GM23338 (cell line): ENCODE results near the gene AFAP1L2. TPM values are rescaled to one million over a fixed set of nuclear protein-coding genes. Genes with fewer than 3 reads are reported as not detected.

ENCODE experiments used
- ATAC-seq: fragments of 200-7000 bp; cut with Tn5 transposase; 3 replicates; pipeline ENCODE4 v1.9.1; 2020
- DNase-seq: peaks from one replicate; pipeline ENCODE4 v3.0.0-alpha.2; 2015; ENCODE audit warnings: low spot score
- H2AFZ ChIP-seq: fragments of 200-600 bp; sonication (generic); 2 replicates; pipeline ENCODE4 v1.8.0; 2016; ENCODE audit warnings: antibody characterized with exemption, mild to moderate bottlenecking, moderate library complexity
- H3F3A ChIP-seq: fragments of 200-600 bp; sonication (generic); replicated peaks from 2 replicates; pipeline ENCODE4 v1.8.0; 2017; ENCODE audit warnings: antibody characterized with exemption, mixed run types, low read depth
- H3K27ac ChIP-seq: fragments of 200-600 bp; sonication (generic); 2 replicates; pipeline ENCODE4 v1.6.1; 2016; ENCODE audit warnings: low read depth
- H3K27me3 ChIP-seq: fragments of 200-600 bp; sonication (generic); 2 replicates; pipeline ENCODE4 v1.8.0; 2016; ENCODE audit warnings: mild to moderate bottlenecking, mixed run types, moderate library complexity; ENCODE audit not compliant: insufficient read depth
- H3K36me3 ChIP-seq: fragments of 200-600 bp; sonication (generic); 2 replicates; pipeline ENCODE4 v1.8.0; 2016; ENCODE audit warnings: mild to moderate bottlenecking; ENCODE audit not compliant: insufficient read depth
- H3K4me1 ChIP-seq: fragments of 200-600 bp; sonication (generic); 2 replicates; pipeline ENCODE4 v1.8.0; 2016; ENCODE audit warnings: mild to moderate bottlenecking, moderate library complexity; ENCODE audit not compliant: insufficient read depth
- H3K4me2 ChIP-seq: fragments of 200-600 bp; sonication (generic); 2 replicates; pipeline ENCODE4 v1.7.1; 2017; ENCODE audit warnings: mixed run types
- H3K4me3 ChIP-seq: fragments of 200-600 bp; sonication (generic); 2 replicates; pipeline ENCODE4 v1.6.1; 2016; ENCODE audit warnings: mixed run types
- H3K79me2 ChIP-seq: fragments of 200-600 bp; sonication (generic); replicated peaks from 2 replicates; pipeline ENCODE4 v1.8.0; 2017; ENCODE audit warnings: mild to moderate bottlenecking; ENCODE audit not compliant: insufficient read depth
- H3K9me2 ChIP-seq: fragments of 200-600 bp; sonication (generic); 2 replicates; pipeline ENCODE4 v1.8.0; 2017; ENCODE audit not compliant: insufficient read depth
- H4K20me1 ChIP-seq: fragments of 200-600 bp; sonication (generic); replicated peaks from 2 replicates; pipeline ENCODE4 v1.8.0; 2017; ENCODE audit warnings: mild to moderate bottlenecking; ENCODE audit not compliant: insufficient read depth
- H3K27ac Mint-ChIP-seq: 2 replicates; pipeline ENCODE4 v1.8.0; 2020; ENCODE audit warnings: inconsistent platforms, mild to moderate bottlenecking, moderate library complexity, mixed read lengths
- H3K27me3 Mint-ChIP-seq: 3 replicates; pipeline ENCODE4 v1.8.0; 2022; ENCODE audit warnings: low read depth, mild to moderate bottlenecking, moderate library complexity, mixed read lengths, inconsistent platforms; ENCODE audit not compliant: insufficient read depth, poor library complexity
- H3K36me3 Mint-ChIP-seq: 3 replicates; pipeline ENCODE4 v1.8.0; 2021; ENCODE audit warnings: low read depth, mild to moderate bottlenecking, inconsistent platforms, moderate library complexity, mixed read lengths
- H3K4me1 Mint-ChIP-seq: 3 replicates; pipeline ENCODE4 v1.8.0; 2020; ENCODE audit warnings: mild to moderate bottlenecking, inconsistent platforms, mixed read lengths
- H3K4me3 Mint-ChIP-seq: 3 replicates; pipeline ENCODE4 v1.8.0; 2021; ENCODE audit warnings: moderate library complexity, mild to moderate bottlenecking, inconsistent platforms, mixed read lengths
- H3K9me3 Mint-ChIP-seq: 3 replicates; pipeline ENCODE4 v1.8.0; 2020; ENCODE audit warnings: moderate library complexity, mild to moderate bottlenecking, inconsistent platforms, mixed read lengths
- NANOG ChIP-seq: IDR thresholded peaks from 2 replicates; pipeline ENCODE4 v1.6.1; 2016; ENCODE audit warnings: antibody characterized with exemption, borderline replicate concordance
- POLR2AphosphoS5 ChIP-seq: IDR thresholded peaks from 2 replicates; pipeline ENCODE4 v1.6.1; 2016; ENCODE audit warnings: antibody characterized with exemption, low read depth
- STAT1 ChIP-seq: IDR thresholded peaks from one replicate; pipeline ENCODE4 v1.6.1; 2016; ENCODE audit warnings: antibody characterized with exemption; ENCODE audit not compliant: unreplicated experiment
- ZNF114 ChIP-seq: fragments of 250-450 bp; sonication (Bioruptor Pico); IDR thresholded peaks from 2 replicates; pipeline ENCODE4 v1.5.0; 2020; ENCODE audit warnings: mild to moderate bottlenecking, moderate library complexity
- ZNF331 ChIP-seq: fragments of 250-450 bp; sonication (Bioruptor Pico); IDR thresholded peaks from 2 replicates; pipeline ENCODE4 v1.5.0; 2020; ENCODE audit warnings: low read depth, mild to moderate bottlenecking, moderate library complexity
- polyA plus RNA-seq: library from polyadenylated mRNA; unstranded; fragments of >200 nt; fragmentation: Nextera tagmentation; extraction: Ambion mirVana; gene quantifications from 2 replicates; pipeline ENCODE4 v1.2.1, GENCODE V29; 2016
- total RNA-seq: library from RNA; depleted of rRNA; stranded (reverse); fragments of >200 nt; shearing (Covaris generic); gene quantifications from 2 replicates; pipeline ENCODE4 v1.2.3, GENCODE V29; 2014
- TF ChIP-seq, protein P1 (sequence below): fragments of 250-450 bp; sonication (Bioruptor Pico); IDR thresholded peaks from 2 replicates; pipeline ENCODE4 v1.5.0; 2020; ENCODE audit warnings: mild to moderate bottlenecking, moderate library complexity
- TF ChIP-seq, protein P2 (sequence below), 2 experiments: fragments of 200-600 bp in 1 of 2; sonication (generic) in 1 of 2; conservative IDR thresholded peaks; 2 replicates each; pipeline versions ENCODE4 v1.5.1 to v1.6.1; 2016 to 2017; ENCODE audit warnings: antibody characterized with exemption in 2 of 2, low read depth in 2 of 2, mild to moderate bottlenecking in 2 of 2, moderate library complexity in 1 of 2
- TF ChIP-seq, protein P3 (sequence below): IDR thresholded peaks from 2 replicates; pipeline ENCODE4 v1.6.1; 2016; ENCODE audit warnings: antibody characterized with exemption

AFAP1L2 gene
- total and polyA plus RNA-seq, 2 experiments from 2014 or later = 2.3 to 6.5 TPM

DNA sequence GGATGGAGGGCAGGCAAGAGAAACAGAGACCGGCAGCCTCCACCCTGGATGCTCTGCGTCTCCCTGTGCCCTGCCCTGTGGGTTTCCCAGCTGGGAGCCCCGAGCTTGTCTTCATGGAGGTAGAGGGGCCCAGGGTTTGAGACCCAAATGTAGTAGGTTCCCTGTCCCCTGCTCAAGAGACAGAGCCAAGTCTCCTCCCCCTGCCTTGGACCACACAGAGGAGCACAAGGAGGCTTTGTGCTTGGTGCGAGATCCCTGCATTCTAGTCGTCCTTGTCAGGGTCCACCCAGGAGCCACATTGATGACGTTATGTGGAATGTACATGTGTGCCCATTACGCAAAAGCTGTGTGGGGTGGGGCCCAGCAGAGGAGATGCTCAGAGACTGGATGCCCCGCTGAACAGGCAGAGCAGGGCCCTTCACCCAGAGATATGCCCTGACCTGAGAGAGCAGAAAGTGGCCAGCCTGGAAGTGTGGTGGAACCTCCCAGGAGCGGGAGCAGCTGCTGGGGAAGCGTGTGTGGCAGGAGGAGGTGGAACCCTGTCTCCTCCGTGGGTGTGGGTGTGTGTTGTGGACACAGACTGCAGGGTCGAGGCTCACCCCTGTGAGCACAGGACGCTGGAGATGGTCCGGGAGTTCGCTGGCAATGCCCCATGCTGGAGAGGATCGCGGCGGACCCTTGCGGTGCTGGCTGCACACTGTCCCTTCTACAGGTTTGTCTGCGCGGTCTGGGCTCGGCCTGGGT is 126.0 kb downstream of the AFAP1L2 start:
- H3K4me3 Mint-ChIP-seq = no peak overlapping the region
- H3K27ac Mint-ChIP-seq = no peak overlapping the region
- Histone ChIP-seq H3K79me2 (no peaks in the 10 kb centered on the region), H2AFZ (no peak overlapping the region), H3F3A (no peaks in the 10 kb centered on the region), H3K36me3 (no peaks in the 10 kb centered on the region), H3K4me2 (no peak overlapping the region), H4K20me1 (no peaks in the 10 kb centered on the region), H3K4me3 (no peak overlapping the region), H3K27ac (no peak overlapping the region), H3K27me3 (no peaks in the 10 kb centered on the region), H3K9me2 (no peaks in the 10 kb centered on the region), H3K4me1 (no peaks in the 10 kb centered on the region)
- DNase-seq (no peak), ATAC-seq (no peak)
- H3K36me3 Mint-ChIP-seq = no peaks in the 10 kb centered on the region
- TF ChIP-seq POLR2AphosphoS5 = no peak
- TF ChIP-seq, protein P1, sequence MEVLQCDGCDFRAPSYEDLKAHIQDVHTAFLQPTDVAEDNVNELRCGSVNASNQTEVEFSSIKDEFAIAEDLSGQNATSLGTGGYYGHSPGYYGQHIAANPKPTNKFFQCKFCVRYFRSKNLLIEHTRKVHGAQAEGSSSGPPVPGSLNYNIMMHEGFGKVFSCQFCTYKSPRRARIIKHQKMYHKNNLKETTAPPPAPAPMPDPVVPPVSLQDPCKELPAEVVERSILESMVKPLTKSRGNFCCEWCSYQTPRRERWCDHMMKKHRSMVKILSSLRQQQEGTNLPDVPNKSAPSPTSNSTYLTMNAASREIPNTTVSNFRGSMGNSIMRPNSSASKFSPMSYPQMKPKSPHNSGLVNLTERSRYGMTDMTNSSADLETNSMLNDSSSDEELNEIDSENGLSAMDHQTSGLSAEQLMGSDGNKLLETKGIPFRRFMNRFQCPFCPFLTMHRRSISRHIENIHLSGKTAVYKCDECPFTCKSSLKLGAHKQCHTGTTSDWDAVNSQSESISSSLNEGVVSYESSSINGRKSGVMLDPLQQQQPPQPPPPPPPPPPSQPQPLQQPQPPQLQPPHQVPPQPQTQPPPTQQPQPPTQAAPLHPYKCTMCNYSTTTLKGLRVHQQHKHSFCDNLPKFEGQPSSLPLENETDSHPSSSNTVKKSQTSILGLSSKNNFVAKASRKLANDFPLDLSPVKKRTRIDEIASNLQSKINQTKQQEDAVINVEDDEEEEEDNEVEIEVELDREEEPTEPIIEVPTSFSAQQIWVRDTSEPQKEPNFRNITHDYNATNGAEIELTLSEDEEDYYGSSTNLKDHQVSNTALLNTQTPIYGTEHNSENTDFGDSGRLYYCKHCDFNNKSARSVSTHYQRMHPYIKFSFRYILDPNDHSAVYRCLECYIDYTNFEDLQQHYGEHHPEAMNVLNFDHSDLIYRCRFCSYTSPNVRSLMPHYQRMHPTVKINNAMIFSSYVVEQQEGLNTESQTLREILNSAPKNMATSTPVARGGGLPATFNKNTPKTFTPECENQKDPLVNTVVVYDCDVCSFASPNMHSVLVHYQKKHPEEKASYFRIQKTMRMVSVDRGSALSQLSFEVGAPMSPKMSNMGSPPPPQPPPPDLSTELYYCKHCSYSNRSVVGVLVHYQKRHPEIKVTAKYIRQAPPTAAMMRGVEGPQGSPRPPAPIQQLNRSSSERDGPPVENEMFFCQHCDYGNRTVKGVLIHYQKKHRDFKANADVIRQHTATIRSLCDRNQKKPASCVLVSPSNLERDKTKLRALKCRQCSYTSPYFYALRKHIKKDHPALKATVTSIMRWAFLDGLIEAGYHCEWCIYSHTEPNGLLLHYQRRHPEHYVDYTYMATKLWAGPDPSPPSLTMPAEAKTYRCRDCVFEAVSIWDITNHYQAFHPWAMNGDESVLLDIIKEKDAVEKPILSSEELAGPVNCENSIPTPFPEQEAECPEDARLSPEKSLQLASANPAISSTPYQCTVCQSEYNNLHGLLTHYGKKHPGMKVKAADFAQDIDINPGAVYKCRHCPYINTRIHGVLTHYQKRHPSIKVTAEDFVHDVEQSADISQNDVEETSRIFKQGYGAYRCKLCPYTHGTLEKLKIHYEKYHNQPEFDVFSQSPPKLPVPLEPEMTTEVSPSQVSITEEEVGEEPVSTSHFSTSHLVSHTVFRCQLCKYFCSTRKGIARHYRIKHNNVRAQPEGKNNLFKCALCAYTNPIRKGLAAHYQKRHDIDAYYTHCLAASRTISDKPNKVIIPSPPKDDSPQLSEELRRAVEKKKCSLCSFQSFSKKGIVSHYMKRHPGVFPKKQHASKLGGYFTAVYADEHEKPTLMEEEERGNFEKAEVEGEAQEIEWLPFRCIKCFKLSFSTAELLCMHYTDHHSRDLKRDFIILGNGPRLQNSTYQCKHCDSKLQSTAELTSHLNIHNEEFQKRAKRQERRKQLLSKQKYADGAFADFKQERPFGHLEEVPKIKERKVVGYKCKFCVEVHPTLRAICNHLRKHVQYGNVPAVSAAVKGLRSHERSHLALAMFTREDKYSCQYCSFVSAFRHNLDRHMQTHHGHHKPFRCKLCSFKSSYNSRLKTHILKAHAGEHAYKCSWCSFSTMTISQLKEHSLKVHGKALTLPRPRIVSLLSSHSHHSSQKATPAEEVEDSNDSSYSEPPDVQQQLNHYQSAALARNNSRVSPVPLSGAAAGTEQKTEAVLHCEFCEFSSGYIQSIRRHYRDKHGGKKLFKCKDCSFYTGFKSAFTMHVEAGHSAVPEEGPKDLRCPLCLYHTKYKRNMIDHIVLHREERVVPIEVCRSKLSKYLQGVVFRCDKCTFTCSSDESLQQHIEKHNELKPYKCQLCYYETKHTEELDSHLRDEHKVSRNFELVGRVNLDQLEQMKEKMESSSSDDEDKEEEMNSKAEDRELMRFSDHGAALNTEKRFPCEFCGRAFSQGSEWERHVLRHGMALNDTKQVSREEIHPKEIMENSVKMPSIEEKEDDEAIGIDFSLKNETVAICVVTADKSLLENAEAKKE (CRISPR knock-in tag) = no peak
- no peak for TF ChIP-seq NANOG
- TF ChIP-seq, protein P2, sequence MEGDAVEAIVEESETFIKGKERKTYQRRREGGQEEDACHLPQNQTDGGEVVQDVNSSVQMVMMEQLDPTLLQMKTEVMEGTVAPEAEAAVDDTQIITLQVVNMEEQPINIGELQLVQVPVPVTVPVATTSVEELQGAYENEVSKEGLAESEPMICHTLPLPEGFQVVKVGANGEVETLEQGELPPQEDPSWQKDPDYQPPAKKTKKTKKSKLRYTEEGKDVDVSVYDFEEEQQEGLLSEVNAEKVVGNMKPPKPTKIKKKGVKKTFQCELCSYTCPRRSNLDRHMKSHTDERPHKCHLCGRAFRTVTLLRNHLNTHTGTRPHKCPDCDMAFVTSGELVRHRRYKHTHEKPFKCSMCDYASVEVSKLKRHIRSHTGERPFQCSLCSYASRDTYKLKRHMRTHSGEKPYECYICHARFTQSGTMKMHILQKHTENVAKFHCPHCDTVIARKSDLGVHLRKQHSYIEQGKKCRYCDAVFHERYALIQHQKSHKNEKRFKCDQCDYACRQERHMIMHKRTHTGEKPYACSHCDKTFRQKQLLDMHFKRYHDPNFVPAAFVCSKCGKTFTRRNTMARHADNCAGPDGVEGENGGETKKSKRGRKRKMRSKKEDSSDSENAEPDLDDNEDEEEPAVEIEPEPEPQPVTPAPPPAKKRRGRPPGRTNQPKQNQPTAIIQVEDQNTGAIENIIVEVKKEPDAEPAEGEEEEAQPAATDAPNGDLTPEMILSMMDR (conservative IDR thresholded peaks at IDR 0.05; ENCODE audit: low read depth in 2 of 2) = no peak
- TF ChIP-seq ZNF114 = no peak
- TF ChIP-seq STAT1 = no peak
- no peak for TF ChIP-seq ZNF331
- TF ChIP-seq, protein P3, sequence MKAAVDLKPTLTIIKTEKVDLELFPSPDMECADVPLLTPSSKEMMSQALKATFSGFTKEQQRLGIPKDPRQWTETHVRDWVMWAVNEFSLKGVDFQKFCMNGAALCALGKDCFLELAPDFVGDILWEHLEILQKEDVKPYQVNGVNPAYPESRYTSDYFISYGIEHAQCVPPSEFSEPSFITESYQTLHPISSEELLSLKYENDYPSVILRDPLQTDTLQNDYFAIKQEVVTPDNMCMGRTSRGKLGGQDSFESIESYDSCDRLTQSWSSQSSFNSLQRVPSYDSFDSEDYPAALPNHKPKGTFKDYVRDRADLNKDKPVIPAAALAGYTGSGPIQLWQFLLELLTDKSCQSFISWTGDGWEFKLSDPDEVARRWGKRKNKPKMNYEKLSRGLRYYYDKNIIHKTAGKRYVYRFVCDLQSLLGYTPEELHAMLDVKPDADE = no peak
- H3K27me3 Mint-ChIP-seq = peaks cover 4% of the 10 kb centered on the region
- H3K4me1 Mint-ChIP-seq = no peaks in the 10 kb centered on the region
- no peaks in the 10 kb centered on the region for H3K9me3 Mint-ChIP-seq
